H1 (cell line): Measurements from ENCODE around the gene HHIP. TPM values are rescaled to one million over a fixed set of nuclear protein-coding genes. Genes with fewer than 3 reads are reported as not detected.

Experiments
- EP300 ChIP-seq, 2 experiments: IDR thresholded peaks; 1 replicate in 1 of 2; 2 replicates in 1 of 2; pipeline ENCODE4 v1.6.1; 2011 to 2012; ENCODE audit warnings: low read depth in 2 of 2, low read length in 2 of 2, mild to moderate bottlenecking in 2 of 2, borderline replicate concordance in 1 of 2, inconsistent platforms in 1 of 2, moderate library complexity in 1 of 2
- NANOG ChIP-seq: IDR thresholded peaks from 2 replicates; pipeline ENCODE4 v1.6.1; 2011; ENCODE audit warnings: low read length, low read depth, mild to moderate bottlenecking, inconsistent platforms; ENCODE audit not compliant: insufficient read depth, poor library complexity, severe bottlenecking
- POU5F1 ChIP-seq: IDR thresholded peaks from 2 replicates; pipeline ENCODE4 v1.6.1; 2011; ENCODE audit warnings: low read depth, mild to moderate bottlenecking, low read length, moderate library complexity
- polyA plus RNA-seq, 7 experiments: library from polyadenylated mRNA; depleted of rRNA in 3 of 7; stranded (reverse) in 5 of 7; unstranded in 2 of 7; fragments of >200 nt in 5 of 7; fragments of 200-250 nt in 2 of 7; gene quantifications; 1 replicate in 5 of 7; 2 replicates in 1 of 7; 4 replicates in 1 of 7; pipeline versions ENCODE4 v1.2.1 to v1.2.3, GENCODE V29; 2011 to 2013; ENCODE audit warnings: missing spikeins in 2 of 7, mixed read lengths in 2 of 7
- total RNA-seq: library from RNA; stranded (reverse); fragmentation: NEBNext Ultra II Directional; extraction: Animal tissue kit (Norgen Biotek cat#: 25700); gene quantifications from 2 replicates; pipeline ENCODE4 v1.2.1, GENCODE V29; 2021
- TF ChIP-seq, protein P1 (sequence below): fragments of 300-600 bp; sonication (generic); IDR thresholded peaks from 2 replicates; pipeline ENCODE4 v1.7.1; 2012; ENCODE audit warnings: low read length, moderate library complexity, mild to moderate bottlenecking, inconsistent platforms; ENCODE audit not compliant: insufficient replicate concordance

HHIP gene
- total and polyA plus RNA-seq, 2 of the 8 experiments (the other 6 are each of a cell fraction or from before 2014, with no cell fraction given), result 0.05 to 1.3 TPM

DNA sequence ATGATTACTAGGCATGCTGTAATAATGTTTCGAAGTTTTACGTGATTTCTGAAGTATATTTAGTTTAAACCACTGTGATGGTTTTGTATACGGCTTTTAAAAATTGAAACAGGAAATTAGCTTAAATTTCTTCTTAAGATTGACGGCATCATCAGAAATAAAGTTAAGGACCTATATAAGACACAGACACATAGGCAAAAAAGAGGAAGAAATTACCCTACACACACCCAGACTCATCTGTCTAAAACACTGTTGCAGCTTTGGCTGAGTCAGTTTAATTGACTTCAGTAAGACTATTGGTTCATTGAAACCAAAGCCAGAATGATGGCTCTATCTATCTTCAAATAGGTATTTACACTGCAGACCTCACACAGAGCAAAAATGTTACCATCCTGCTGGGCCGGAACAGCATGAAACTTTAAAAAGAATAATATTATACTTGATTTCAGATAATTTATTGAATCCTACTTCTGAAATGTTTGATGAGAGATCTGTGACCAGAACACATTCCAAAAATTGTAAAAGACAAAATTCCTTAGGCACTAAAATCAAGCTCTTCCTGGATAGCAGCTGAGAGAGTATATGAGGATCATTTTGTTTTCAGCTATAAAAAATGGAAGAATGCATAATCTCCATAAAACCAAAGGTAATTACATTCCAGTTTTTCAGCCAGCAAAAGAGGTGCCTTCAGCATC is 4.5 kb downstream of the HHIP start (continued):
- TF ChIP-seq, protein P1, sequence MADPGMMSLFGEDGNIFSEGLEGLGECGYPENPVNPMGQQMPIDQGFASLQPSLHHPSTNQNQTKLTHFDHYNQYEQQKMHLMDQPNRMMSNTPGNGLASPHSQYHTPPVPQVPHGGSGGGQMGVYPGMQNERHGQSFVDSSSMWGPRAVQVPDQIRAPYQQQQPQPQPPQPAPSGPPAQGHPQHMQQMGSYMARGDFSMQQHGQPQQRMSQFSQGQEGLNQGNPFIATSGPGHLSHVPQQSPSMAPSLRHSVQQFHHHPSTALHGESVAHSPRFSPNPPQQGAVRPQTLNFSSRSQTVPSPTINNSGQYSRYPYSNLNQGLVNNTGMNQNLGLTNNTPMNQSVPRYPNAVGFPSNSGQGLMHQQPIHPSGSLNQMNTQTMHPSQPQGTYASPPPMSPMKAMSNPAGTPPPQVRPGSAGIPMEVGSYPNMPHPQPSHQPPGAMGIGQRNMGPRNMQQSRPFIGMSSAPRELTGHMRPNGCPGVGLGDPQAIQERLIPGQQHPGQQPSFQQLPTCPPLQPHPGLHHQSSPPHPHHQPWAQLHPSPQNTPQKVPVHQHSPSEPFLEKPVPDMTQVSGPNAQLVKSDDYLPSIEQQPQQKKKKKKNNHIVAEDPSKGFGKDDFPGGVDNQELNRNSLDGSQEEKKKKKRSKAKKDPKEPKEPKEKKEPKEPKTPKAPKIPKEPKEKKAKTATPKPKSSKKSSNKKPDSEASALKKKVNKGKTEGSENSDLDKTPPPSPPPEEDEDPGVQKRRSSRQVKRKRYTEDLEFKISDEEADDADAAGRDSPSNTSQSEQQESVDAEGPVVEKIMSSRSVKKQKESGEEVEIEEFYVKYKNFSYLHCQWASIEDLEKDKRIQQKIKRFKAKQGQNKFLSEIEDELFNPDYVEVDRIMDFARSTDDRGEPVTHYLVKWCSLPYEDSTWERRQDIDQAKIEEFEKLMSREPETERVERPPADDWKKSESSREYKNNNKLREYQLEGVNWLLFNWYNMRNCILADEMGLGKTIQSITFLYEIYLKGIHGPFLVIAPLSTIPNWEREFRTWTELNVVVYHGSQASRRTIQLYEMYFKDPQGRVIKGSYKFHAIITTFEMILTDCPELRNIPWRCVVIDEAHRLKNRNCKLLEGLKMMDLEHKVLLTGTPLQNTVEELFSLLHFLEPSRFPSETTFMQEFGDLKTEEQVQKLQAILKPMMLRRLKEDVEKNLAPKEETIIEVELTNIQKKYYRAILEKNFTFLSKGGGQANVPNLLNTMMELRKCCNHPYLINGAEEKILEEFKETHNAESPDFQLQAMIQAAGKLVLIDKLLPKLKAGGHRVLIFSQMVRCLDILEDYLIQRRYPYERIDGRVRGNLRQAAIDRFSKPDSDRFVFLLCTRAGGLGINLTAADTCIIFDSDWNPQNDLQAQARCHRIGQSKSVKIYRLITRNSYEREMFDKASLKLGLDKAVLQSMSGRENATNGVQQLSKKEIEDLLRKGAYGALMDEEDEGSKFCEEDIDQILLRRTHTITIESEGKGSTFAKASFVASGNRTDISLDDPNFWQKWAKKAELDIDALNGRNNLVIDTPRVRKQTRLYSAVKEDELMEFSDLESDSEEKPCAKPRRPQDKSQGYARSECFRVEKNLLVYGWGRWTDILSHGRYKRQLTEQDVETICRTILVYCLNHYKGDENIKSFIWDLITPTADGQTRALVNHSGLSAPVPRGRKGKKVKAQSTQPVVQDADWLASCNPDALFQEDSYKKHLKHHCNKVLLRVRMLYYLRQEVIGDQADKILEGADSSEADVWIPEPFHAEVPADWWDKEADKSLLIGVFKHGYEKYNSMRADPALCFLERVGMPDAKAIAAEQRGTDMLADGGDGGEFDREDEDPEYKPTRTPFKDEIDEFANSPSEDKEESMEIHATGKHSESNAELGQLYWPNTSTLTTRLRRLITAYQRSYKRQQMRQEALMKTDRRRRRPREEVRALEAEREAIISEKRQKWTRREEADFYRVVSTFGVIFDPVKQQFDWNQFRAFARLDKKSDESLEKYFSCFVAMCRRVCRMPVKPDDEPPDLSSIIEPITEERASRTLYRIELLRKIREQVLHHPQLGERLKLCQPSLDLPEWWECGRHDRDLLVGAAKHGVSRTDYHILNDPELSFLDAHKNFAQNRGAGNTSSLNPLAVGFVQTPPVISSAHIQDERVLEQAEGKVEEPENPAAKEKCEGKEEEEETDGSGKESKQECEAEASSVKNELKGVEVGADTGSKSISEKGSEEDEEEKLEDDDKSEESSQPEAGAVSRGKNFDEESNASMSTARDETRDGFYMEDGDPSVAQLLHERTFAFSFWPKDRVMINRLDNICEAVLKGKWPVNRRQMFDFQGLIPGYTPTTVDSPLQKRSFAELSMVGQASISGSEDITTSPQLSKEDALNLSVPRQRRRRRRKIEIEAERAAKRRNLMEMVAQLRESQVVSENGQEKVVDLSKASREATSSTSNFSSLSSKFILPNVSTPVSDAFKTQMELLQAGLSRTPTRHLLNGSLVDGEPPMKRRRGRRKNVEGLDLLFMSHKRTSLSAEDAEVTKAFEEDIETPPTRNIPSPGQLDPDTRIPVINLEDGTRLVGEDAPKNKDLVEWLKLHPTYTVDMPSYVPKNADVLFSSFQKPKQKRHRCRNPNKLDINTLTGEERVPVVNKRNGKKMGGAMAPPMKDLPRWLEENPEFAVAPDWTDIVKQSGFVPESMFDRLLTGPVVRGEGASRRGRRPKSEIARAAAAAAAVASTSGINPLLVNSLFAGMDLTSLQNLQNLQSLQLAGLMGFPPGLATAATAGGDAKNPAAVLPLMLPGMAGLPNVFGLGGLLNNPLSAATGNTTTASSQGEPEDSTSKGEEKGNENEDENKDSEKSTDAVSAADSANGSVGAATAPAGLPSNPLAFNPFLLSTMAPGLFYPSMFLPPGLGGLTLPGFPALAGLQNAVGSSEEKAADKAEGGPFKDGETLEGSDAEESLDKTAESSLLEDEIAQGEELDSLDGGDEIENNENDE, result no peak
- TF ChIP-seq POU5F1, result no peak
- TF ChIP-seq NANOG, result no peak
- no peak for TF ChIP-seq EP300 (IDR thresholded peaks at IDR 0.05; ENCODE audit: borderline replicate concordance in 1 of 2, low read depth in 2 of 2, low read length in 2 of 2)
- TF ChIP-seq, all 59 proteins: peak for 0
